GM20000 (cell line): Measurements from ENCODE around the gene ACVR1B.

Source experiments
- DNase-seq: peaks from one replicate; pipeline ENCODE4 v3.0.0; 2012; ENCODE audit warnings: low spot score
- CTCF ChIP-seq: IDR thresholded peaks from 2 replicates; pipeline ENCODE4 v1.5.1; 2012; ENCODE audit warnings: mild to moderate bottlenecking, control low read depth; ENCODE audit errors: extremely low read depth, missing control alignments

ACVR1B gene

DNA sequence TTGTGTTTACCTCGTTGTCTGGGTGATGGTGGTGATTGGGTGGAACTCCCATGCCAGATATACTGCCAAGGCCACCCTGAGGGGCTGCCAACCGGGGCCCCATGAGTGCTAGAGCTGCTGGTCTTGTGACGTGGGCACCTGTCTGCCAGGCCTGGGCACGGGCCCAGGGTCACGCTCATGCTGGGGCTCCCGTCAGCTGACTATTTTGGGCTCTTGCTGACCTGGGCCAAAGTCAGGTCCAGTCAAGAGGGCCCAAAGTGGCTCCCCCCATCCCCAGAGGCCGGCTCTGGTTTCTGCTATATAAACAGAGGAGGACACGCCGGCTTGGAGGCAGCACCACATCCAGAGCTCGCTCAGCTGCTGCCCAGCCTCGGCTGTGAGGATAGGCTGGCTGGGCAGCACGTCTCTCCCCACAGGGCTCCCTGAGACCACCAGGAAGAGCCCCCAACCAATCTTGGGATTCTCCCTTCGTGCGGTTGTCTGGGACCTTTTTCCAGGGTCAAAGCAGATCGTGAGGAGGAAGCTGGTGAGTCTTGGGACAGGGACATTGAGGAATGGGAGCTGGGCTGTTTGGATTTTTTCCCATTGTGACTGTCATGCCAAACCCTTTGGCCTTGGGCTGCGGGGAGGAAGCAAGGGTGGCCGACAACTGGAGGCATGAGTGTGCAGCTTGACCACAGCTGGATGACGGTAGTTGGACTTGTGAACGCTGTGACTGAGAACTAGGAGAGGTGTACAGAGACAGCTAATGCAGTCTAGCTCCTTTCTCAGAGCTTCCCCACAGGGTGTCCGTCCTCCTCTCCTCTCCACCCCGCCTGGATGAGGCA, 92.1 kb downstream of the ACVR1B start:
- no peak for DNase-seq

DNA sequence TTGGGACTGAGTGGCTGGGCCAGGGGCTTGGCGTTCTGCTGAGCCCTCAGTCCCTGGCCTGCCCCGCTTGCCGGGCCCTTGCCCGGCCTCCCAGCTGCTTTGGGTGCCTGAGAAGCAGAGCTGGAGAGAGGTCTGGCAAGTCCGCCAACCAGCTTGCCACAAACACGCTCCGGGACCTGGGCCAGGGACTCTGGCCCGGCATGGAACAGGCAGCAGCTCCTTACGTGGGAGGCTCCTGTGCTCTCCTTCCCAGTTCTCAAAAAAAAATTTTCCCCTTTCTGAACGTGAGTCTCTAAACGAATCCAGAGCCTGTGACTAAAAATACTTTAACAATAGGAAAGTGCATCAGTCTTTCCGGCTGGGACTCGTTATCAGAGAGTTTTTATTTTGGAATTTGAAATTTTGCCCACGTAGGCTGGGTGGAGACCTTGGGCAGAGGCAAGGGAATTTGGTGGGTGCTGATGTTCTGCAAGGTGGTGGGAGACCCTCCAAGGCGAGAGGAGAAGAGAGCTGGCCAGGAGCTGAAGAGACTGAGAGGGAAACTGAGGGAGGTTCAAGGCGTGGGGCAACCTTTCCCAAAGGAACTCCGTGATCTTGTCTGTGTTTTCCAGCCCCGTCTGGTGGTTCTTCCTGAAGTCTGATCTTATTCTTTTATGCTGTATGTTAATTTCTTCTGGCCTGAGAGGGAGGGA, 92.9 kb downstream of the ACVR1B start:
- no peak for DNase-seq
- no peak for TF ChIP-seq CTCF

More for the DNA sequence above, 92.1 kb downstream of the ACVR1B start:
- TF ChIP-seq CTCF = no peak

GRCh38 chr12:52045794-52046199, 94.3 kb downstream of the ACVR1B start:
- DNase-seq = no peak
- no peak for TF ChIP-seq CTCF
